GM21737 (cell line): Measurements from ENCODE around the gene EFHC2.
A peak's percentile ranks its signal among the peaks of the same experiment; 100 is the strongest.
"Not testable (repeated sequence)": the region's sequence is repeated elsewhere in the genome, so short reads cannot be mapped to it uniquely, and the experiment has no call there.

Experiments used
- ATAC-seq: cut with Tn5 transposase; IDR thresholded peaks from one replicate; pipeline ENCODE4 v1.9.1; 2021; ENCODE audit warnings: mild to moderate bottlenecking, moderate library complexity; ENCODE audit not compliant: unreplicated experiment

The EFHC2 gene

DNA sequence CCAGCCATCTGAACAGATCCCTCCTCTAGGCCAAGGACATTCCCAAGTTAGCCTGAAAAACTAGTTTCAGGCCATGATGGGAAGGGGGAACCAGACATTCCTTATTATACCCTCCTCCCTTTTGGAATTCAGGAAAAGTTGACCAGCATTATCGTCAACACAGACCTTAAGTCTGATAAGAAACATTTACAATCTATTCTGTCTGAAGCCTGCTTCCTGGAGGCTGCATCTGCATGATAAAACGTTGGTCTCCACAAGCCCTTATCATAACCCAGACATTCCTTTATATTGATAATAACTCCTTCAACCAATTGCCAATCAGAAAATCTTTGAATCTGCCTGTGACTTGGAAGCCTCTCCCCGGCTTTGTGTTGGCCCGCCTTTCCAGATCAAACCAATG, 44.3 kb downstream of the EFHC2 start:
- ATAC-seq: no peak

GRCh38 chrX:44291468-44292092, 51.9 kb downstream of the EFHC2 start:
- ATAC-seq: peak; percentile 49

GRCh38 chrX:44290718-44291117, 52.8 kb downstream of the EFHC2 start:
- ATAC-seq: no peak

DNA sequence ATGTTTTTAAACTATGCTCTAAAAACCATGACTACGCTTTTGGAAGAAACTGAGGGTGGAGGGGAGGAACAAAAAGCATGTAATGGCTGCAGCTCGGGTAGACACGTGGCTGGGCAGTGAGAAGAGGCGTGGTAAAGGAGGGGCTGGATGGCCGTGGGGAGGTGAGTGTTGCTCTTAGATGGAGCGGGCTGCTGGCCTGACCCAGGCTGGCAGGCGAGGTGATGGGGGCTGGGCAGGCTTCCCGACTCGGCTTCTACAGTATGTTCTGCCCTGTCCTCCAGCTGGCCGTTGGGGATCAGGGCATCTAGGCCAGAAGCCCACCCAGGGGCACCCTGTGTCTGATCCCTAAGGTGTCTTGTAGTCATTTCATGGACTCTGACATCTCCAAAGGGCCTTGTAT, 60.7 kb downstream of the EFHC2 start:
- no peak for ATAC-seq

DNA sequence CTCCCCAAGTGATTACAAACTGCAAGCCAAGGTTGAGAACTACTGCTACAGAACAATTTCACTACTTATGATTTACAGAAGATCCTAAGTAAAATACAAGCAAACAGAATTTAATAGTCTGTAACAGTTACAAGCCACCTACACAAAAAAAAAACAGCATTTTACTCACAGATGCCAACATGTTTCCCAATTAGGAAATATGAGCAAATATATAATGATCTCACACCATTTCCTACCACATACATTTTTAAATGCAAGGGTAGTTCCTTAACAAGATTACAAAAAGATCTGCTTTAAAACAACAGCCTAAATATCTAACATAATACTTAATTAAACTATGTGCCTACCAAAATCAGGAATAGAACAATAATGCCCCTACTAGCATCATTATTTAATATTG, 63.4 kb downstream of the EFHC2 start:
- ATAC-seq: no peak

DNA sequence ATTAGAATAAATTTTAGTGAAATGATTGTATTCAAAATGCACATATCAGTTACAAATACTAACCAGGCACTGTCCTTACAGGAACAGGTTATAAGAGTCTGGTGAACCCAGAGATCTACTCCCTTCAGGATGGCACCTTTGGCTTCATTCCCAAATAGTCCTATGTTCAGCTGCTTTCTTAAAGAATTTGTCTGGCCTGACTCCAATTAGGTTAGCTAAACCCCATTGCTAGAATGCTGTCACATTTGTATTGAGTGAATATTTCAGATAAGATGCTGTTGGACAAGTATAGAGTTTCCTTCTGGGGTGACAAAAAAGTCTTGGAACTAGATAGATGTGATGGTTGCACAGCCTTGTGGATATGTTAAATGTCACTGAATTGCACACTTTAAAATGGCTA, 69.4 kb downstream of the EFHC2 start:
- no peak for ATAC-seq

DNA sequence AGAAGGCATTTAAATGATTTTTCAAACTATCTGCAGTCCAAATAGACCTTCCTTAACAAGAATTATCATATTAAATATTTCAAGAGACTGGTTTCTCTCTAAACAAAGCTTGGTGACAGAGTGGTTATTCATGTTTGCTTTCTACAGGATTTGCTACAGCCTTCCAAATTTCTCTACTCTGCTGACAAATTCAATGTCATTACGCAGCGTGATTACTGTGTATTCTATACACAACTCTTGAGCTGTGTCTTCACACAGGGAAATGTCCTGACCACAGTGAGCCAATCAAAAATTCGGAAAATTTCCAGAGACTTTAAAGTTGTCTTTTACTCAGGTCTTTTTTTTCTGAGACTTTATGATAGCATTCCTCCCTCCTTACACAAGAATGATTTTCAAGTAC, 75.6 kb downstream of the EFHC2 start:
- no peak for ATAC-seq

DNA sequence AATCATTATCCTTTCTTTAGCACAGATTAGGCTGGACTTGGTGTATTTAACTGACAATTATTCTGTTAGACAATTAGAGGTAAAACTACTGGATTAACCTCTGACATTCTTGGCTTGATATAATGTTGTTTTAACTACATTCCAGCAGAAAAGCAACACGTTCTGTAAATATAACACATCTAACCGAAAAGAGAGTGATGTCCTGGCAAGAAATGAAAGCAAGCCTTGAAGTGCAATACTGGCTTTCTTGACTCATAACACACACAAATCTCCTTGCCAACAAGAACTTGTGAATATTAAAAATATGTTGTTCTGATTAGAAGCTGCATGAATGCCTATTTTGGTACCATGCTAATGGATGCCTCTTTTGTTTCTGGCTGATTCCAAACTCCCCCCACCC, 76.4 kb downstream of the EFHC2 start:
- no peak for ATAC-seq

GRCh38 chrX:44265559-44265958, 77.9 kb downstream of the EFHC2 start:
- no peak for ATAC-seq

DNA sequence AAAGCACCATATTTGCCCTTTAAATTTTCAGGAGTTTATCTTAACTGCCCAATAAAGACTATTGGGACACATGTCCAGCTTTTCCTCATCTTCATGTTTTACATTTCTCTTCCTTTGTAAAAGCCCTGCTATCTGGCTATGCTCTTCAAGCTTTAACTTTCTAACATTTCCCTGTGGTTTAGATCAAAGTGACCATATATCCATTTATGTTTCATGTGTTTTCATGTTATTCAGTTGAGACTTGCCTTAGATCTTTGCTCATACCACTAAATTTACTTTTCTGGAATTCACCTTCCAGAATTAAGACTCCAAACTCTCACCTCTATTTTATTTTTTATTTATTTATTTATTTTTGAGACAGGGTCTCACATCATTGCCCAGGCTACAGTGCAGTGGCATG, 78.5 kb downstream of the EFHC2 start:
- no peak for ATAC-seq

- no peak for ATAC-seq
These were observed 82.2 kb downstream of the EFHC2 start for GRCh38 chrX:44261286-44261685.

GRCh38 chrX:44260609-44261008, 82.9 kb downstream of the EFHC2 start:
- no peak for ATAC-seq

- ATAC-seq: not testable (repeated sequence)
These were observed 87.7 kb downstream of the EFHC2 start for GRCh38 chrX:44255742-44256141.

DNA sequence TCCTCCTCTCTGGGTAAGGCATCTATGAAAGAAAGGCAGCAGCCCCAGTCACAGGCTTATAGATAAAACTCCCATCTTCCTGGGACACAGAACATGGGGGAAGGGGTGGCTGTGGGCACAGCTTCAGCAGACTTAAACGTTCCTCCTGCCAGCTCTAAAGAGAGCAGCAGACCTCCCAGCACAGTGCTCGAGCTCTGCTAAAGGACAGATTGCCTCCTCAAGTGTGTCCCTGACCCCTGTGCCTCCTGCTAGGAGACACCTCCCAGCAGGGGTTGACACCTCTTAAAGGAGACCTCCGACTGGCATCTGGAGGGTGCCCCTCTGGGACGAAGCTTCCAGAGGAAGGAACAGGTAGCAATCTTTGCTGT, 89.9 kb downstream of the EFHC2 start:
- ATAC-seq: peak; percentile 14

DNA sequence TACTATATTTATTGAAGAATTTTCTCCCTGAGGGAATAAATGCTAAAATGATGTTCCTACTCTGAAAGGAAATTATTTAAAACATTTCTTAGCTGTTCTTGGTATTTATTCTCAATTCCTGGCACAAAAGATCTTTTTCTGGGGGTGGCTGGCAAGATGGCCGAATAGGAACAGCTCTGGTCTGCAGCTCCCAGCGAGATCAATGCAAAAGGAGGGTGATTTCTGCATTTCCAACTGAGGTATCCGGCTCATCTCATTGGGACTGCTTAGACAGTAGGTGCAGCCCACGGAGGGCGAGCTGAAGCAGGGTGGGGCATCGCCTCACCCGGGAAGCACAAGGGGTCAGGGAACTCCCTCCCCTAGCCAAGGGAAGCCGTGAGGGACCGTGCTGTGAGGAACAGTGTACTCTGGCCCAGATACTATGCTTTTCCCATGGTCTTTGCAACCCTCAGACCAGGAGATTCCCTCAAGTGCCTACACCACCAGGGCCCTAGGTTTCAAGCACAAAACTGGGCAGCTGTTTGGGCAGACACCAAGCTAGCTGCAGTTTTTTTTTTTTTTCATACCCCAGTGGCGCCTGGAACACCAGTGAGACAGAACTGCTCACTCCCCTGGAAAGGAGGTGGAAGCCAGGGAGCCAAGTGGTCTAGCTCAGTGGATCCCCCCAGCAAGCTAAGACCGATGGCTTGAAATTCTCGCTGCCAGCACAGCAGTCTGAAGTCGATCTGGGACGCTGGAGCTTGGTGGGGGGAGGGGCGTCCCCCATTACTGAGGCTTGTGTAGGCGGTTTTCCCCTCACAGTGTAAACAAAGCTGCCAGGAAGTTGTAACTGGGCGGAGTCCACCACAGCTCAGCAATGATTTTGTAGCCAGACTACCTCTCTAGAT, 90.5 kb downstream of the EFHC2 start:
- peak; percentile 83 for ATAC-seq

GRCh38 chrX:44247468-44247867, 96.0 kb downstream of the EFHC2 start:
- no peak for ATAC-seq

DNA sequence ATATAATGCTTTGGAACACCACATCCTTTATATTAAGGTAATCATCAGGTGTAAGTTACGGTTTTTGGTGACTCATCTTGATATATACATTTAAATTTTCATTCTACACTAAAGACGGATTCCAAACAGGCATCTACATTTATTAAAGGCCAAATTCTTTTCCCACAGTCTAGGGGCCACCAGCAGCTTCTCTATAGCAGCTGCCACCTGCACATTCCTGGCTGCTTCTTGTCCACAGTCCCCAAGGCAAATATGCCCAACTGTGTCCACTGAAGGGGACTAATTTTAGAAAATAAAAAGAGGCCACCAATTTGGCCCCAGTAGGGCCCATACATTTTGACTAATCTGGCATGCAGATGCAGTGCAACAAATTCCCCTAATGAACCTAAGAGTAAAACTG, 96.6 kb downstream of the EFHC2 start:
- ATAC-seq: no peak

GRCh38 chrX:44245733-44246132, 97.7 kb downstream of the EFHC2 start:
- ATAC-seq: no peak

DNA sequence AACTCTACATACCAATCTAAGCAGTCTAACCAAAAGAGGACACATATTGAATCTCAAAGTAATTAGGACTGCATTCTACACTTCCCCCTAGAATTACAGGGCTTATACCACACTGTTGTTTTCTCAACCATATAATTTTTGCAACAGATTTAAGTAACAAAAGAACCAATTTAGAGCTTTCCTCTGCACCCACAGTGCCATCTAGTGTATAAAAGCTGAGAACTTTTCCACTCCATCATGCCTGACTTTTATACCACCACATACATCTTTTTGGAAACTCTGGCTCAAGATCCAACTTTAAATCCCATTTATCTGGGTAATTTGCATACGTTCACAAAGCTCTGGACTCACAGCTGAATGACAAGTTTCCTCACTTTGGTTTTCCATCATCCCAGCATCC, 99.5 kb downstream of the EFHC2 start:
- no peak for ATAC-seq

GRCh38 chrX:44241546-44241945, 101.9 kb downstream of the EFHC2 start:
- ATAC-seq: no peak

DNA sequence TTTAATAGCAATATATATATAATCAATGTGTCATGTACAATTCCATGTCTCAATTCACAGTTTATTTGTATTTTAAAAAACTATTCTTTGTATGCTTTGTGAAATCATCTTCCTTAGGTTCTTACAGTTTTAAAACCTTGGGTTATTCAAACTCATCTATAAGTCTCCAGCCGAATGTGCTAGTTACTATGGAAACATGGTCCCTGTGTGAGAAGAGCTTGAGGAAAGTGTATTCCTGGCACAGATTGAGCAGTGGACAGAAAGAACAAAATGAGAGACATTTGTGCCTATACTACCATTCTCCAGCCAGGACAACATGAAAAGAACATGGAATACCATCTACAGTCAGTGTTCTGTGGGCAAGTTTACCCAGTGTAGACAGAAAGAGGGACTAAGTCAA, 103.4 kb downstream of the EFHC2 start:
- no peak for ATAC-seq

- no peak for ATAC-seq
These were observed 104.4 kb downstream of the EFHC2 start for GRCh38 chrX:44239036-44239435.

DNA sequence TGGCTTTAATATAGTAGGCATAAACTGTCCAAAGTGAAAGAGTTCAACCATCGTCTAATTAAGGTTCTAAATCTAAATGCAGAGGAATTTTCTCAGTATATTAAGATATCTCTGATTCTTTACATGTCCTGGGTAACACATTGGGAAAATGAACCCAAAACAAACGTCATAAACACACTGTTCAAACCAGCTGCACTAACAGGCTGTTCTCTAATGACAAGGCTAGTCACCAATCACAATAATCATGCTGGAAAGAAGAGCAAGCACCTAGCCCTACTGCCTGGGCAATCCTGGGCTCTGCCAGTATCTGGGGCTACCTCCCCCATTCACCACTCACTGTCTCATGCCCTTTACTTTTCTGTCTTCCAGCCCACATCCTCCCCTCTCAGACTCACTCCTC, 107.9 kb downstream of the EFHC2 start:
- ATAC-seq: no peak
